SK-N-SH treated with all-trans-retinoic acid at 6 μM for 48 hours (cell line): Measurements from ENCODE around the gene GPC6.

ENCODE experiments used
- CSRNP3 ChIP-seq: fragments of 250-450 bp; sonication (Bioruptor Pico); IDR thresholded peaks from 2 replicates; pipeline ENCODE4 v1.5.1; 2021; ENCODE audit warnings: mild to moderate bottlenecking, moderate library complexity
- PATZ1 ChIP-seq: fragments of 250-450 bp; sonication (Bioruptor Pico); IDR thresholded peaks from 2 replicates; pipeline ENCODE4 v1.8.0; 2020; ENCODE audit warnings: mild to moderate bottlenecking, moderate library complexity, borderline replicate concordance

- TF ChIP-seq PATZ1 (no peak), CSRNP3 (CRISPR knock-in tag) (no peak)
Observed at GRCh38 chr13:94270556-94270955, 1043.9 kb downstream of the GPC6 start.
